Vagina (tissue), 2 donors: ENCODE measurements around the gene C11orf68.

ENCODE experiments used
- POLR2A ChIP-seq, 2 donors: fragments of 450-650 bp; IDR thresholded peaks; one replicate each; pipeline ENCODE4 v1.6.1; 2017; ENCODE audit warnings: antibody characterized with exemption in 2 of 2, mild to moderate bottlenecking in 2 of 2, moderate library complexity in 2 of 2
- TF ChIP-seq, protein P1 (sequence below), 3 experiments: fragments of 450-650 bp in 2 of 3; fragments of 200-600 bp in 1 of 3; sonication (generic) in 1 of 3; IDR thresholded peaks; one replicate each; pipeline ENCODE4 v1.5.1; 2017 to 2019; ENCODE audit warnings: antibody characterized with exemption in 3 of 3, mild to moderate bottlenecking in 2 of 3, moderate library complexity in 2 of 3

DNA sequence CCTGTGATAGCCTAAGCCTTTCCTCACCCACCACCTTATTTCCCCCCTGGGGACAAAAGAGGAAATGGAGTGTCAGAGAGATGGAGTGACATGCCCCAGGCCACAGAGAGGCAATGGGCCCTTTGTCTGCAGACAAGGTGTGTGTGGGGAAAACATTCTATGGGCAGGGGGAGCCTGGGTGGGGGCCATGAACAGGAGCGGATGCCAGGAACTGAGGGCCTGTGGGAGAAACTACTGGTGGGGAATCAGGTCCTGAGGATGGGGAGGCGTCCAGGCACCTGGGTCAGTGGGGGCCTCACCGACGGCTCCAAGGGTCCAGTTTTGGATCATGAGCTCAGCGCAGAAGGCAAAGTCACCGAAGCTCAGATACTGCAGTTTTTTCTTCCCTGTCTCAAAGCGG, 33.6 kb downstream of the C11orf68 start:
- TF ChIP-seq, protein P1, sequence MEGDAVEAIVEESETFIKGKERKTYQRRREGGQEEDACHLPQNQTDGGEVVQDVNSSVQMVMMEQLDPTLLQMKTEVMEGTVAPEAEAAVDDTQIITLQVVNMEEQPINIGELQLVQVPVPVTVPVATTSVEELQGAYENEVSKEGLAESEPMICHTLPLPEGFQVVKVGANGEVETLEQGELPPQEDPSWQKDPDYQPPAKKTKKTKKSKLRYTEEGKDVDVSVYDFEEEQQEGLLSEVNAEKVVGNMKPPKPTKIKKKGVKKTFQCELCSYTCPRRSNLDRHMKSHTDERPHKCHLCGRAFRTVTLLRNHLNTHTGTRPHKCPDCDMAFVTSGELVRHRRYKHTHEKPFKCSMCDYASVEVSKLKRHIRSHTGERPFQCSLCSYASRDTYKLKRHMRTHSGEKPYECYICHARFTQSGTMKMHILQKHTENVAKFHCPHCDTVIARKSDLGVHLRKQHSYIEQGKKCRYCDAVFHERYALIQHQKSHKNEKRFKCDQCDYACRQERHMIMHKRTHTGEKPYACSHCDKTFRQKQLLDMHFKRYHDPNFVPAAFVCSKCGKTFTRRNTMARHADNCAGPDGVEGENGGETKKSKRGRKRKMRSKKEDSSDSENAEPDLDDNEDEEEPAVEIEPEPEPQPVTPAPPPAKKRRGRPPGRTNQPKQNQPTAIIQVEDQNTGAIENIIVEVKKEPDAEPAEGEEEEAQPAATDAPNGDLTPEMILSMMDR (IDR thresholded peaks at IDR 0.05): no peak
- no peak for TF ChIP-seq POLR2A (IDR thresholded peaks at IDR 0.05)
